IMR-90 (cell line): ENCODE measurements around the gene STAG1. TPM values are rescaled to one million over a fixed set of nuclear protein-coding genes. Genes with fewer than 3 reads are reported as not detected.
A peak's percentile ranks its signal among the peaks of the same experiment; 100 is the strongest.

Source experiments
- ATAC-seq: fragments of 200-7000 bp; cut with Tn5 transposase; 2 replicates; pipeline ENCODE4 v1.9.1; 2020; ENCODE audit warnings: low read depth, mild to moderate bottlenecking, moderate library complexity
- BruUV-seq: library from RNA; stranded (reverse); fragments of 400-500 nt; replicated peaks from 2 replicates; lab custom pipeline; 2021; lab: Mats Ljungman, UMichigan
- CTCF ChIA-PET: fragments of 300-600 bp; formaldehyde crosslinking; extraction: SDS; loops from one replicate; lab custom pipeline; 2021; ENCODE audit warnings: antibody characterized with exemption; lab: Yijun Ruan, JAX
- POLR2A ChIA-PET: fragments of 300-600 bp; sonication (Branson Sonifier 250); formaldehyde crosslinking; loops from one replicate; lab custom pipeline; 2022; ENCODE audit warnings: antibody characterized with exemption; ENCODE audit not compliant: unreplicated experiment; lab: Charles Lee
- DNase-seq: peaks from one replicate; pipeline ENCODE4 v3.0.0; 2013
- H2AFZ ChIP-seq: replicated peaks from 2 replicates; pipeline ENCODE3; 2013; ENCODE audit warnings: low read length, mild to moderate bottlenecking; ENCODE audit not compliant: poor library complexity
- H2AK5ac ChIP-seq: 2 replicates; pipeline ENCODE4 v1.6.1; 2013; ENCODE audit warnings: low read depth, low read length, inconsistent platforms
- H2AK9ac ChIP-seq: replicated peaks from 2 replicates; pipeline ENCODE3; 2013; ENCODE audit warnings: mild to moderate bottlenecking, low read depth, low read length, moderate library complexity; ENCODE audit not compliant: poor library complexity
- H2BK120ac ChIP-seq: 2 replicates; pipeline ENCODE4 v1.6.1; 2013; ENCODE audit warnings: low read depth, low read length, inconsistent platforms
- H2BK15ac ChIP-seq: 3 replicates; pipeline ENCODE4 v1.6.1; 2013; ENCODE audit warnings: low read depth, low read length, inconsistent platforms
- H2BK20ac ChIP-seq: 2 replicates; pipeline ENCODE4 v1.6.1; 2013; ENCODE audit warnings: low read depth, mild to moderate bottlenecking, inconsistent platforms, low read length, moderate library complexity
- H2BK5ac ChIP-seq: 2 replicates; pipeline ENCODE4 v1.6.1; 2013; ENCODE audit warnings: mild to moderate bottlenecking, low read depth, low read length, inconsistent platforms; ENCODE audit not compliant: poor library complexity, severe bottlenecking
- H3K14ac ChIP-seq: replicated peaks from 2 replicates; pipeline ENCODE4 v1.6.1; 2013; ENCODE audit warnings: low read depth, low read length, inconsistent platforms
- H3K18ac ChIP-seq: 2 replicates; pipeline ENCODE4 v1.6.1; 2013; ENCODE audit warnings: low read depth, low read length, control low read depth
- H3K23ac ChIP-seq: 2 replicates; pipeline ENCODE4 v1.6.1; 2013; ENCODE audit warnings: low read depth, low read length, inconsistent platforms
- H3K27ac ChIP-seq: 2 replicates; pipeline ENCODE4 v1.5.1; 2013; ENCODE audit warnings: mild to moderate bottlenecking, control low read depth, low read length; ENCODE audit not compliant: insufficient read depth
- H3K27me3 ChIP-seq: 2 replicates; pipeline ENCODE4 v1.6.1; 2013; ENCODE audit warnings: low read length; ENCODE audit not compliant: control insufficient read depth, insufficient read depth
- H3K36me3 ChIP-seq: 2 replicates; pipeline ENCODE4 v1.6.1; 2013; ENCODE audit warnings: low read length, mixed read lengths; ENCODE audit not compliant: control insufficient read depth, insufficient read depth
- H3K4ac ChIP-seq: 2 replicates; pipeline ENCODE4 v1.6.1; 2013; ENCODE audit warnings: low read depth, low read length, inconsistent platforms
- H3K4me1 ChIP-seq: 2 replicates; pipeline ENCODE4 v1.6.1; 2013; ENCODE audit warnings: low read length, mixed read lengths; ENCODE audit not compliant: control insufficient read depth, insufficient read depth
- H3K4me2 ChIP-seq: 2 replicates; pipeline ENCODE4 v1.6.1; 2013; ENCODE audit warnings: low read depth, mild to moderate bottlenecking, control low read depth, low read length, moderate library complexity
- H3K4me3 ChIP-seq: 2 replicates; pipeline ENCODE4 v1.5.1; 2013; ENCODE audit warnings: low read depth, mild to moderate bottlenecking, control low read depth, low read length, moderate library complexity; ENCODE audit not compliant: insufficient read depth
- H3K56ac ChIP-seq: 2 replicates; pipeline ENCODE4 v1.6.1; 2013; ENCODE audit warnings: low read length, inconsistent platforms; ENCODE audit not compliant: insufficient read depth; ENCODE audit errors: extremely low read depth
- H3K79me1 ChIP-seq, 2 experiments: 2 replicates each; pipeline ENCODE4 v1.6.1; 2013; ENCODE audit warnings: low read length in 2 of 2, inconsistent platforms in 1 of 2, low read depth in 1 of 2
- H3K9ac ChIP-seq: 2 replicates; pipeline ENCODE4 v1.6.1; 2013; ENCODE audit warnings: low read depth, low read length, control low read depth
- H3K9me1 ChIP-seq: 2 replicates; pipeline ENCODE4 v1.6.1; 2013; ENCODE audit warnings: low read length, inconsistent platforms; ENCODE audit not compliant: insufficient read depth
- H3K9me3 ChIP-seq: 2 replicates; pipeline ENCODE4 v1.6.1; 2013; ENCODE audit warnings: low read length; ENCODE audit not compliant: control insufficient read depth, insufficient read depth
- H4K20me1 ChIP-seq: 2 replicates; pipeline ENCODE4 v1.6.1; 2013; ENCODE audit warnings: low read length, inconsistent platforms; ENCODE audit not compliant: insufficient read depth
- H4K5ac ChIP-seq: 2 replicates; pipeline ENCODE4 v1.6.1; 2013; ENCODE audit warnings: mild to moderate bottlenecking, low read depth, low read length, control low read depth
- H4K8ac ChIP-seq, 2 experiments: 2 replicates each; pipeline ENCODE4 v1.6.1; 2013; ENCODE audit warnings: low read depth in 2 of 2, low read length in 2 of 2, control low read depth in 1 of 2, inconsistent platforms in 1 of 2
- H4K91ac ChIP-seq: 2 replicates; pipeline ENCODE4 v1.6.1; 2013; ENCODE audit warnings: low read depth, low read length, inconsistent platforms; ENCODE audit not compliant: insufficient read depth
- MAFK ChIP-seq: IDR thresholded peaks from 2 replicates; pipeline ENCODE4 v1.6.1; 2012; ENCODE audit warnings: low read depth, low read length, improper control_type of control experiment
- NFE2L2 ChIP-seq: fragments of 150-350 bp; IDR thresholded peaks from 2 replicates; pipeline ENCODE4 v1.6.1; 2016; ENCODE audit warnings: low read depth, mild to moderate bottlenecking, low read length
- WGBS, 2 experiments: methylation state at CpG; one replicate each; pipeline versions ENCODE4 v1.1.5 to v1.1.7; 2013; ENCODE audit warnings: missing lambda C conversion rate in 2 of 2; ENCODE audit not compliant: insufficient read length in 1 of 2; ENCODE audit errors: extremely low coverage in 2 of 2; 5-methylcytosine and 5-hydroxymethylcytosine counted together
- dilution Hi-C: fragments of 300-500 bp; cut with HindIII; formaldehyde crosslinking; loops from one replicate; pipeline ENCODE4 v1.14.3; 2018; ENCODE audit warnings: low sequenced_read_pairs; ENCODE audit not compliant: unreplicated experiment
- in situ Hi-C: fragments of 300-500 bp; cut with MboI; formaldehyde crosslinking; loops from 3 replicates; pipeline ENCODE4 v1.14.3; 2019; ENCODE audit warnings: low sequenced_read_pairs, inconsistent platforms, mixed read lengths
- intact Hi-C: fragments of 100-400 bp; cut with micrococcal nuclease; formaldehyde crosslinking; loops from 2 replicates; pipeline ENCODE4 v1.10.0; 2022
- polyA plus RNA-seq, 3 experiments: library from polyadenylated mRNA; depleted of rRNA; stranded (reverse); fragments of >200 nt; gene quantifications; 2 replicates each; pipeline ENCODE4 v1.2.3, GENCODE V29; 2012; ENCODE audit warnings: low replicate concordance in 1 of 3
- total RNA-seq: library from RNA; depleted of rRNA; stranded (reverse); fragments of >200 nt; gene quantifications from 2 replicates; pipeline ENCODE4 v1.2.3, GENCODE V29; 2012

Gene STAG1
- total and polyA plus RNA-seq, 2 of the 4 experiments (the other 2 are of a cell fraction) = 9.6 to 32.3 TPM

GRCh38 chr3:136490646-136491405 is 261.4 kb downstream of the STAG1 start:
- no peak overlapping the region for H3K14ac ChIP-seq
- H4K8ac ChIP-seq = no peak overlapping the region
- peak overlapping the region; percentile 44 for H2AK9ac ChIP-seq
- no peak overlapping the region for H4K91ac ChIP-seq
- H3K27me3 ChIP-seq = no peaks in the 10 kb centered on the region
- no peak overlapping the region for H2AFZ ChIP-seq
- in situ Hi-C loops = no loop called here
- H3K9me1 ChIP-seq = no peaks in the 10 kb centered on the region
- BruUV-seq = no TSS peak
- no peak overlapping the region for H3K4me2 ChIP-seq
- H2AK5ac ChIP-seq = peak overlapping the region; percentile 58; the same call in 1 of the 2 replicates
- H3K79me1 ChIP-seq = peaks cover 3 to 10% of the 10 kb centered on the region in 2 experiments; a peak in 2 of 4 replicates
- no peak overlapping the region for H3K4ac ChIP-seq
- H2BK120ac ChIP-seq = no peak overlapping the region
- H2BK15ac ChIP-seq = peak overlapping the region; percentile 49; the same call in 1 of the 3 replicates
- H4K5ac ChIP-seq = no peak overlapping the region
- dilution Hi-C loops = no loop called here
- TF ChIP-seq MAFK (no peak), NFE2L2 (no peak)
- no peak overlapping the region for H3K56ac ChIP-seq
- DNase-seq (no peak), ATAC-seq (no peak)
- no peaks in the 10 kb centered on the region for H3K9me3 ChIP-seq
- no peak overlapping the region for H2BK5ac ChIP-seq
- H3K18ac ChIP-seq = peak overlapping the region; percentile 44; the same call in 1 of the 2 replicates
- no peak overlapping the region for H2BK20ac ChIP-seq
- intact Hi-C loops = no loop called here
- POLR2A ChIA-PET = no interaction called here
- CTCF ChIA-PET = no interaction called here
- H3K4me3 ChIP-seq = no peak overlapping the region
- H4K20me1 ChIP-seq = no peaks in the 10 kb centered on the region
- no peak overlapping the region for H3K27ac ChIP-seq
- 100% methylated on average over 2 of the region's 4 CpGs; no CpG with 5 or more reads in 1 of the 2 experiments for WGBS, 2 experiments
- H3K23ac ChIP-seq = no peak overlapping the region
- H3K4me1 ChIP-seq = 0 out of 2 replicates have a peak, but pooled peaks cover 2% of the 10 kb centered on the region
- peaks cover 17% of the 10 kb centered on the region for H3K36me3 ChIP-seq
- H3K9ac ChIP-seq = no peak overlapping the region
